ENCODE results near the gene STX12. TPM values are rescaled to one million over a fixed set of nuclear protein-coding genes. Genes with fewer than 3 reads are reported as not detected.
"Not testable (repeated sequence)": the region's sequence is repeated elsewhere in the genome, so short reads cannot be mapped to it uniquely, and the experiment has no call there.

STX12 gene
- total RNA-seq, 1 experiment from 2014 or later, result 39.9 TPM

- not testable (repeated sequence) for H4K20me1 ChIP-seq (ENCODE audit: insufficient read depth, low read depth, low read length); H3K4me2 ChIP-seq (ENCODE audit: low read depth, low read length, poor library complexity, severe bottlenecking); H3K27me3 ChIP-seq (ENCODE audit: low read length); H3K36me3 ChIP-seq (ENCODE audit: insufficient read depth, low read length); H3K9me2 ChIP-seq (replicated peaks; ENCODE audit: insufficient read depth, low read length); H3K79me2 ChIP-seq (ENCODE audit: low read length); H2AFZ ChIP-seq (ENCODE audit: low read length); H3K9me3 ChIP-seq (ENCODE audit: low read length); H3K27ac ChIP-seq (ENCODE audit: low read length); H3K9ac ChIP-seq (ENCODE audit: low read length); DNase-seq; H3K4me3 ChIP-seq (ENCODE audit: low read length)
- H3K4me1 ChIP-seq (ENCODE audit: low read length), result peaks cover 36% of the 10 kb centered on the region
These were observed 98.1 kb downstream of the STX12 start for GRCh38 chr1:27871076-27871475.

- Histone ChIP-seq H3K9me3 (ENCODE audit: low read length) (no peaks in the 10 kb centered on the region), H2AFZ (ENCODE audit: low read length) (peak within 1 kb of the TSS; percentile 88; the same call in 1 of the 2 replicates), H3K4me2 (ENCODE audit: low read depth, low read length, poor library complexity, severe bottlenecking) (peak within 1 kb of the TSS; percentile 96), H3K27ac (ENCODE audit: low read length) (no peak within 1 kb of the TSS), H3K9me2 (replicated peaks; ENCODE audit: insufficient read depth, low read length) (no peaks in the 10 kb centered on the region), H3K9ac (ENCODE audit: low read length) (peak within 1 kb of the TSS; percentile 72), H3K4me3 (ENCODE audit: low read length) (peak within 1 kb of the TSS; percentile 74), H3K79me2 (ENCODE audit: low read length) (no peaks in the 10 kb centered on the region), H3K36me3 (ENCODE audit: insufficient read depth, low read length) (no peaks in the 10 kb centered on the region), H3K4me1 (ENCODE audit: low read length) (peaks cover 38% of the 10 kb centered on the region), H4K20me1 (ENCODE audit: insufficient read depth, low read depth, low read length) (no peaks in the 10 kb centered on the region), H3K27me3 (ENCODE audit: low read length) (peaks cover 3% of the 10 kb centered on the region; the same call in 1 of the 2 replicates)
- peak; percentile 81 for DNase-seq
These were observed 99.2 kb downstream of the STX12 start, which contains the start of gene THEMIS2 for GRCh38 chr1:27872059-27872801. Gene THEMIS2, plus strand, starts transcription at chr1:27872544. Its CDS starts 28 bp downstream, at chr1:27872572.

GRCh38 chr1:27872802-27873551, 100.0 kb downstream of the STX12 start:
- Histone ChIP-seq H2AFZ (ENCODE audit: low read length) (peak overlapping the region; percentile 88; the same call in 1 of the 2 replicates), H3K4me3 (ENCODE audit: low read length) (peak overlapping the region; percentile 74), H3K4me2 (ENCODE audit: low read depth, low read length, poor library complexity, severe bottlenecking) (peak overlapping the region; percentile 96), H3K79me2 (ENCODE audit: low read length) (no peaks in the 10 kb centered on the region), H3K27me3 (ENCODE audit: low read length) (peaks cover 3% of the 10 kb centered on the region; the same call in 1 of the 2 replicates), H3K4me1 (ENCODE audit: low read length) (peaks cover 38% of the 10 kb centered on the region), H3K9ac (ENCODE audit: low read length) (peak overlapping the region; percentile 72), H3K9me3 (ENCODE audit: low read length) (no peaks in the 10 kb centered on the region), H3K9me2 (replicated peaks; ENCODE audit: insufficient read depth, low read length) (no peaks in the 10 kb centered on the region), H4K20me1 (ENCODE audit: insufficient read depth, low read depth, low read length) (no peaks in the 10 kb centered on the region), H3K27ac (ENCODE audit: low read length) (no peak overlapping the region), H3K36me3 (ENCODE audit: insufficient read depth, low read length) (no peaks in the 10 kb centered on the region)
- DNase-seq, result no peak

GRCh38 chr1:27873671-27874384, 100.8 kb downstream of the STX12 start:
- H3K9ac ChIP-seq (ENCODE audit: low read length), result peak overlapping the region; percentile 72
- H3K9me2 ChIP-seq (replicated peaks; ENCODE audit: insufficient read depth, low read length), result no peaks in the 10 kb centered on the region
- H4K20me1 ChIP-seq (ENCODE audit: insufficient read depth, low read depth, low read length), result no peaks in the 10 kb centered on the region
- H3K9me3 ChIP-seq (ENCODE audit: low read length), result no peaks in the 10 kb centered on the region
- H3K4me3 ChIP-seq (ENCODE audit: low read length), result no peak overlapping the region
- peaks cover 38% of the 10 kb centered on the region for H3K4me1 ChIP-seq (ENCODE audit: low read length)
- H3K79me2 ChIP-seq (ENCODE audit: low read length), result no peaks in the 10 kb centered on the region
- no peak for DNase-seq
- H3K36me3 ChIP-seq (ENCODE audit: insufficient read depth, low read length), result no peaks in the 10 kb centered on the region
- H3K27me3 ChIP-seq (ENCODE audit: low read length), result peaks cover 3% of the 10 kb centered on the region; the same call in 1 of the 2 replicates
- H2AFZ ChIP-seq (ENCODE audit: low read length), result no peak overlapping the region
- H3K4me2 ChIP-seq (ENCODE audit: low read depth, low read length, poor library complexity, severe bottlenecking), result no peak overlapping the region
- no peak overlapping the region for H3K27ac ChIP-seq (ENCODE audit: low read length)

Small RNA genes lying within 50 kb of the gene (small RNA-seq; reads per million reads assigned to genes)
- gene AL020997.2 (not detected), gene RNU6-1245P (not detected), gene SCARNA1 (123 reads per million, percentile 99 among the genes with 10 or more reads in this experiment)

Other genes starting within 250 kb of the STX12 start
- gene AHDC1, start 169.1 kb upstream of the STX12 start, total RNA-seq (2014; rRNA removed; shearing (Covaris generic); ENCODE audit: low replicate concordance), result 2.1 and 2.2 TPM in 2 replicates
- 3.0 and 5.6 TPM in 2 replicates for gene FGR, start 138.0 kb upstream of the STX12 start, total RNA-seq (2014; rRNA removed; shearing (Covaris generic); ENCODE audit: low replicate concordance)
- 67.3 and 88.2 TPM in 2 replicates for gene IFI6, start 101.0 kb upstream of the STX12 start, total RNA-seq (2014; rRNA removed; shearing (Covaris generic); ENCODE audit: low replicate concordance)
- gene FAM76A, start 47.3 kb upstream of the STX12 start, total RNA-seq (2014; rRNA removed; shearing (Covaris generic); ENCODE audit: low replicate concordance), result 18.7 and 21.2 TPM in 2 replicates
- 38.3 and 48.1 TPM in 2 replicates for gene PPP1R8, start 57.6 kb downstream of the STX12 start, total RNA-seq (2014; rRNA removed; shearing (Covaris generic); ENCODE audit: low replicate concordance)
- gene THEMIS2, start 99.3 kb downstream of the STX12 start, total RNA-seq (2014; rRNA removed; shearing (Covaris generic); ENCODE audit: low replicate concordance), result 8.7 and 9.2 TPM in 2 replicates
- 67.0 and 72.5 TPM in 2 replicates for gene RPA2, start 141.4 kb downstream of the STX12 start, total RNA-seq (2014; rRNA removed; shearing (Covaris generic); ENCODE audit: low replicate concordance)
- 0.36 TPM in 1 of 2 replicates, not detected in the other for gene SMPDL3B, start 161.8 kb downstream of the STX12 start, total RNA-seq (2014; rRNA removed; shearing (Covaris generic); ENCODE audit: low replicate concordance)
- gene XKR8, start 186.8 kb downstream of the STX12 start, total RNA-seq (2014; rRNA removed; shearing (Covaris generic); ENCODE audit: low replicate concordance), result 2.0 and 4.6 TPM in 2 replicates